ENCODE measurements around the gene ALLC.
"Not testable (repeated sequence)": the region's sequence is repeated elsewhere in the genome, so short reads cannot be mapped to it uniquely, and the experiment has no call there.

ALLC gene

DNA sequence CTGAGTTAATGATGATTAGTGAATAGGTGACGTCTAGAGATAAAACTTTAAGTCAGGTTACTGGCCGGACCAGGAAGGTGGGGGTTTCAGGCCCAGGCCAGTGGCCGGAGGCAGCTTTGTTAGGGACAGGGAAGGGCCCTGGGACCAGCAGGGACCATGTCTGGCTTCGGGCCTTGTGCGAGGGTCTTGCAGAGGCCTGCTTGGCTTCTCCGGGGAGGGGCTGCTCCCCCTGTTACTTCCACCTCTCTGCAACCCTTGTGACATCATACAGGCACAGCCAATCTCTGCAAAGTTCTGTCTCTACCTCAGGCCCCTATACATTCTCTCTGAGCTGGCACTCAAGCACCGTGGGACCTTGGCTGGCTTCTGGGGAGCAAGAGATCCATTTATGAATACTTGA, at the start of gene ALLC:
Gene ALLC (plus strand): TSS at position 320 of the 400 bp plus-strand sequence. CDS start 12,958 bp downstream, outside the sequence.
- no peak for DNase-seq

DNA sequence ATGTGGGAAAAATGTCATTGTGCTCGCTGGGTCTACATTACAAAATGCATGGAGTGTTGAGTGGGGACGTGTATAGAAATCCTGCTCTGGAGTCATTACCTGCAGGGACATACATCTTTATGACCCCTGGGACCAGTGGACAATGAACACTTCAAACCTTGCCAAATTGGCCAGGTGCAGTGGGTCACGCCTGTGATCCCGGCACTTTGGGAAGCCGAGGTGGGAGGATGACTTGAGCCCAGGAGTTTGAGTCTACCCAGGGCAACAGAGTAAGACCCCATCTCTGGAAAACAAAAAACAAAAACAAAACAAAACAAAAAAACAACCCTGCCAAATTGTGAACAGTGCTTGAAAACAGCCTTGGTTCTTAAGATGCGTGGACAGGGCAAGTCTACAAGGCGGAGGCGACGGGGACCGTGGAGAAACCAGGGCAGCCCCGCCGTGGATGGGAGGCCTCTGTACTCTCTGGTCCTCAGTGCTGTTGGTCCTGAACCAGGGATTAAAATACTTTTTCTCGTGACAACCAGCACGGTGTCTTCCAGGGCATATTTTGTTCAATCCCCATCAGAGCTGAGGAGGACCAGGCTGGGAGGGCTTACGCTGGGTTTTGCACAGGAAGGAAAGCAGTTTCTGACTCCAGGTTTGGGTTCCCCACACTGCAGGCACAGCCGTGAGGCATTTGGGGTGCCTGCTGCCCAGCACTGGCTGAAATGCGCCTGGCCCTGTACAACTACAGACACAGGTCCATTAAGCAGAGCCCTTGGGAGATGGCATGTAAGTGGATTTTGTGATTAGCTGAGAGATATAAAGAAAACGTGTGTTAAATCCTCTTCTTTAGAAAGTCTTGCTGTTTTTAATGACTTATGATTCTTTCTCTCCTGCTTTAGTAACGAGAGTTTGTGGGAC, 49.4 kb upstream of the ALLC start:
- DNase-seq = peak; percentile 35

DNA sequence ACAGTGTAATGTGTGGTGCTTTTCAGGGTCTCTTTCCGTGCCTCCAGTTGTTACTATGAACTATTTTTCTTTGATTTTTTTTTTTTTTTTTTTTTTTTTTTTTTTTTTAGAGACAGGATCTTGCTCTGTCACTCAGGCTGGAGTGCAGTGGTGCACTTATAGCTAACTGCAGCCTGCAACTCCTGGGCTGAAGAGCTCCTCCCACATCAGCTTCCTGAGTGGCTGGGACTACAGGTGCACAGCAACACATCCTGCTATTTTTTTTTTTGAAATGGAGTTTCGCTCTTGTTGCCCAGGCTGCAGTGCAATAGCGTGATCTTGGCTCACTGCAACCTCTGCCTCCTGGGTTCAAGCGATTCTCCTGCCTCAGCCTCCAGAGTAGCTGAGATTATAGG, 48.7 kb upstream of the ALLC start:
- DNase-seq = peak; percentile 84

DNA sequence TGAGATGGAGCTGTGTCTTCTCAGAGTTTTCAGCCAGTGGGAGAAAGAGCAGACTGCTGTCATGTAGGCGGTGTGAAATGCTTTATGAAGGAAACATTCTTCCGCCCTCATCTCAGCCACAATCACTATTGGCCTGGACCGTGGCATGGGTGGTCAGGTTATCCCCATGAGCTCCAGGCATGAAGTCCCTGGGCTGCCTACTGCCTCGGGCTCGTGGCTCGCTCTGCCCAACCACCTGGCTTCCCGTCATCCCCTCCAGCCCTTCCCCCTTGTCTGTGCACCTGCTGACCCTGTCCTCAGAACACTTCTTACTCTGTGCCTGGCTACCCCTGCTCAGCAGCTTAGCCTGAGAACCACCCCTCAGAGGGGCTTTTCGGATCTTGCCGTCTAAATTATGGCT, 47.6 kb upstream of the ALLC start:
- DNase-seq = no peak

DNA sequence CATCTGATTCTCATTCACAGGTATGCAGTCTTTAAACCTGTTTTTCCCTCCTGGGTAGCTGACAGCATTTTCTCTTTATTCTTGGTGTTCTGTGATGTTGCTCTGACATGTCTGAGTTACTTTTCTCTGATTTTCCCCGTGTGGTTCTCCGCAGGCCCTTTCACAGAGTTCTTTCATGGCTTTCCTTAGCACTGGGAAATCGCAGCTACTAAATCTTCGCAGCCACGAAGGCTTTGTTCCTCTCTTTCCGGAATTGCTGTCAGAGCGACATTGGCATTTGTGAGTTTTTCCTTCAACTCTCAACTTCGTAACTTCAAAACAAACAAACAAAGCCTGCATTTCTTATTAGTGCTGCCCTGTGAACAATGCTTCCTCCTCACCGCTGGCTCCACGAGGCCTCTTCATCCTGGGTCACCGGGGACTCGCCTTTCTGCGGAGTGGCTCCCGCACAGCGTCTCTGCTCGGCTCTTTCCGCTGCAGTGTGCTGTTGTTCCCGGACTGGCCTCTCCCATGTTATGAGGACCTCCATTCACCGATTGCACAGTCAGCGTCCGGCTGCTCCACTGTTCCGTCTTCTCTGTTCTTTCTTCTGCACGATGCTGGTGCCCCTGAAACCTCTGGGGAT, 47.0 kb upstream of the ALLC start:
- DNase-seq = no peak

DNA sequence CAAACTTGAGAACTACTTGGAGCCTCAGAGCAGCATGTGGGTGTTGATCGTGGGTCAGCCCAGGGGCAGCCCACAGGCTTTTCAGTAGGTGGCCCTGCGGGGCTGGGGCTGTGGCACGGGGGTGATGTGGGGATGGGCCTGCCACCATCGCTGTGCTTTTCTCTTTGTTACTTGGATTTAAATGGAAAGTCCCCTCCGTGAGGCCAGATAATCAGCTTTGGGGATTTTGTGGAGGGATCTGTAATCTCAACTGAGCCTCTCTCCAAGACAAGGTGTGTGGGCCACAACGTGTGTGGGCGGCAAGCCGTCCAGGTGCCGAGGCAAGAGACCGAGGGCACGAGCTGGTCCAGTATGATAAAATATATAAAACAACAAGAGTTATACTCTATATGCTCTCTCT, 46.4 kb upstream of the ALLC start:
- DNase-seq = no peak

DNA sequence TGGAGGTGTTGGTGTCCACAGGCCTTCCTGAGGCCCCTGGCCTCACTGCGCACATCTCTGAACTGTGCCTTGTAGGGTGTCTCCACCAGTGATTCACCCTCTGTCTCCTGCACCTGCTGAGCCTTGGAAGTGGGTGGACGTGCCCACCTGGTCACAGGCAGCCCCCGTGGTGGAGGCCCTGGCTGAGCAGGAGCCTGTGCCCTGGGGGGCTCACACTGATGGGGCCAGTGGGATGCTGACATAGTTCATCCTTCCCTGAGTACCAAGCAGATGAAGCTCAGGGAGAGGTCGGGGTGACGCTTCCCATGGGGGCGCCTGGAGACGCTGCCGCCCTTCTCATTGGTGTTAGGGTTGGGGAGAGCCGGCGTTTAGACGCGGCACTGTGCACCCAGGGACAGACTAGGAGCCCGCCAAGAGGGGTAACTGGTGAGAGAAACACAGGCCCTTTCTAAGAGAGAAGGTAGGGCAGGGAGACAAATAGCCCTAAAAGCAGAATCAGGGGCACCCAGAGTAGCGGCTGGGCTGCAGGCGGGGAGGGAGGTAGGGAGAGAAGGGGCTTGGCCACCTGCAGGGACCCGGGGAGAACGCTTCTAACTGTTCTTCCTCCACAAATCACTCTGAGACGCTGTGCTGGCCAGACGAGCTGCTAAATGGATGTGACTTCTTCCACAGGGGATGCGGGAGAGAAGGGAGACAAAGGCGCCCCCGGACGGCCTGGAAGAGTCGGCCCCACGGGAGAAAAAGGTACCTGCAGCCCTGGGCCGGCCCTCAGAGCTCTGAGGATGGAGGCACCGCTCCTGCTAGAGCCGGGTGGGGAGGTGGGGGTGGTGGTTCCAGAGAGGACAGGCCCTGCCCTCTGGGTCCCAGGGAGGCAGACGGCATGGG, 45.1 kb upstream of the ALLC start:
- DNase-seq = no peak

DNA sequence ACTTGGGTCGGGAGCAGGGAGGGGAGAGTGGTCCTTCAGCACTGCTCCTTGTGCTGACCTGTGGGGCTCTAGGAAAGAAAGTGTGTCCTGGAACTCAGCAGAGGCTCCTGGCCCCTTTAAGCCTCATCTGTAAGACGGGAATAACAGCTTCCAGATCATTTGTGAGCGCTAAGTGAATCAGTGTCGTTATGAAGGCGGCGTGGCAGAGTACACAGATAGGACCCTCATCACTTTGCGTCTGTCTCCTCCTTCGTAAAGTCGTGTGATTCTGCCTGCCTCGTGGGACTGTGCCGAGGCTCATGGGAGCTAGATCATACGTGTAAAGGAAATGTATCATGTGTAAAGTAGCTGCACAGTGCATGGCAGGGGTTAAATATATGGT, 44.5 kb upstream of the ALLC start:
- DNase-seq = no peak

DNA sequence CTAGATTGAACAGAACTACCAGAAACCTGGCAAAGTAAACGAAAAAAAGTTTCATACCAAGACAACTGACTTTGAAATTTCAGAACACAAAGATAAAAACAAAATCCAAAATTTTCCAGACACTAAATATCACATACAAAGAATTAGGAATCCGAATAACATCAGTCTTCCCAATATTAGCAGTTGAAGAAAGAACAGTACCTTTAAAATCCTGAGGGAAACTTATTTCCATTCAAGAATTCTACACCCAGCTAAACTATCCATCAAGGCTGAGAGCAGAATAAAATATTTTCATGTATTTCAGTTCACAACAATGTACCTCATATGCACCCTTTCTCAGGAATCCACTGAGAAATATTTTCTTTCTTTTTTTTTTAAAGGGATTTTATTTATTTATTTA, 43.3 kb upstream of the ALLC start:
- not testable (repeated sequence) for DNase-seq

DNA sequence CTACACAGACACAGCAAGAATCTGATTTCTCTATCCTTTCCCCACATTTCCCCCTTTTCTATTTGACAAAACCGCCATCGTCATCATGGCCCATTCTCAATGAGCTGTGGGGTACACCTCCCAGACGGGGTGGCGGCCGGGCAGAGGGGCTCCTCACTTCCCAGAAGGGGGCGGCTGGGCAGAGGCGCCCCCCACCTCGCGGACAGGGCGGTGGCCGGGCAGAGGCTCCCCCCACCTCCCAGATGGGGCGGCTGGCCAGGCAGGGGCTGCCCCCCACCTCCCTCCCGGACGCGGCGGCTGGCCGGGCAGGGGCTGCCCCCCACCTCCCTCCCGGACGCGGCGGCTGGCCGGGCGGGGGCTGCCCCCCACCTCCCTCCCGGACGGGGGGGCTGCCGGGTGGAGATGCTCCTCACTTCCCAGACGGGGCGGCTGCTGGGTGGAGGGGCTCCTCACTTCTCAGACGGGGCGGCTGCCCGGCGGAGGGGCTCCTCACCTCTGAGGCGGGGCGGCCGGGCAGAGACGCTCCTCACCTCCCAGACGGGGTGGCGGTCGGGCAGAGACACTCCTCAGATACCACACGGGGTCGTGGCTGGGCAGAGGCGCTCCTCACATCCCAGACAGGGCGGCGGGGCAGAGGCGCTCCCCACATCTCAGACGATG, 42.3 kb upstream of the ALLC start:
- DNase-seq = not testable (repeated sequence)

DNA sequence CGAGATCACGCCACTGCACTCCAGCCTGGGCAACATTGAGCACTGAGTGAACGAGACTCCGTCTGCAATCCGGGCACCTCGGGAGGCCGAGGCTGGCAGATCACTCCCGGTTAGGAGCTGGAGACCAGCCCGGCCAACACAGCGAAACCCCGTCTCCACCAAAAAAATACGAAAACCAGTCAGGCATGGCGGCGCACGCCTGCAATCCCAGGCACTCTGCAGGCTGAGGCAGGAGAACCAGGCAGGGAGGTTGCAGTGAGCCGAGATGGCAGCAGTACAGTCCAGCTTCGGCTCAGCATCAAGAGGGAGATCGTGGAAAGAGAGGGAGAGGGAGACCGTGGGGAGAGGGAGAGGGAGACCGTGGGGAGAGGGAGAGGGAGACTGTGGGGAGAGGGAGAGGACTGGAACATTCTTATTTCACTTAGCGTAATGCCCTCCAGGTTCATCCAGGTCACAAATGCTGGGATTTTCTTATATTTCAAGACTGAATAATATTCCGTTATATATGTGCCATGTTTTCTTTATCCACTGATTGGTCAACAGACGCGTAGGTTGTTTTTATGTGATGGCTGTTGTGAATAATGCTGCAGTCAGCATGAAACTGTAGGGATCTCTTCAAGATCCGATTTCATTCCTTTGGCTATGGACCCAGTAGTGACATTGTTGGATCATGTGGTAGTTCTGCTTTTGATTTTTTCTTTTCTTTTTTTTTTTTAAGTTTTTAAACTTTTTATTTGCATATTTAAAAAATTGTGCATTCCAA, 41.4 kb upstream of the ALLC start:
- DNase-seq = not testable (repeated sequence)

DNA sequence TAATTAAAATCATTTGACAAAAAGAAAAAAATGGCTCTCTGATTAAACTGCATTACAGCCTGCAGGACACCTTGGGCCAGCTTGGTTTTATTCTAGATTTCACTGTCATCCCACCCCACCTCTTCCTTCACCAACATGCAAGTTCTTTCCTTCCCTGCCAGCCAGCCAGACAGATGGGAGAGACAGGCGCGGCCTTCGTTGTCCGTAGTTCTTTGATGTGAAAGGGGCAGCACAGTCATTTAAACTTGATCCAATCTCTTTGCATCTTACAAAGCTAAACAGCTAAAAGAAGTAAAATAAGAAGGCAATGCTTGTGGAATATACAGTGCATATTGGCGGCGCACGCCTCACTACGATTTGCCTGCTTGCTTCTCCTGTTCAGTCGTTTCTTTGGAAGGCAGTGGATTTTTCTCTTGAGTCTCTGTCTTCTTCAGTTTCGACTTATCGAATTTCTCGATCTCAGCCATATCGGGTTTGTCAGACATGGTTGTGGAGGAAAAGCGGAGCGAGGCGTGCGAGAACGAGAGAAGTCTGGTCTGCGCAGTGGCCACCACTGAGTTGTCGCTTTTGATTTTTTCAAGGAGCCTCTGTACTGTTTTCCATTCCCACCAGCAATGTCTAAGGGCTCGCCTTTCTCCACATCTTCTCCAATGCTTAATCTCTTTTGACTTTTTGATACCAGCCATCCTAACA, 40.7 kb upstream of the ALLC start:
- DNase-seq = no peak

DNA sequence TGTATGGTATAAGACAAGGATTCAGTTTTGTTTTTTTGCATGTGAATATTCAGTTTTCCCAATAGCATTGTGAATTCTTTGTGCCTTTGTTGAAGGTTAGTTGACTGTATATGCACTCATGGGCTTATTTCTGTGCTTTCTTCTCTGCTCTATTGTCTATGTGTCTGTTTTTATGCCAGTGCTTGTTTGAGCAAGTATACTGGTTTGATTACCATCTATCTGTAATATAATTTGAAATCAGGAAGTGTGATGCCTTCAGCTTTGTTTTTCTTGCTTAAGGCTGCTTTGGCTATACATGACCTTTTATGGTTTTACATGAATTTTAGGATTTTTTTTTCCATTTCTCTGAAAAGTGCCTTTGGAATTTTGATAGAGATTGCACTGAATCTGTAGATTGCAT, 39.6 kb upstream of the ALLC start:
- no peak for DNase-seq

DNA sequence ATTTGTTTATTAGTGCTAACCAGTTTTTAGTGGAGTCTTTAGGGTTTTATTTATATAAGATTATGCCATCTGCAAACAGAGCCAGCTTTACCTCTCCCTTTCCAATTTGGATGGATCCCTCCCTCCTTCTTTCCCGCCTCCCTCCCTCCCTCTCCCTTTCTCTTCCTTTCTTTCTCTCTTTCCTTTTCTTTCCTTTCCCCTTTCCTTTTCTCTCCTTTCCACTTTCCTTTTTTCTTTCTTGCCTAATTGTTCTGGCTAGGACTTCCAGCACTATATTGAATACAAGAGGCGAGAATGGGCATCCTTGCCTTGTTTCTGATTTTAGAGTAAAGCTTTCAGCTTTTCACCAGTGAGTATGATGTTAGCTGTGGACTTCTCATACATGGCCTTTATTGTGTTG, 39.0 kb upstream of the ALLC start:
- no peak for DNase-seq

DNA sequence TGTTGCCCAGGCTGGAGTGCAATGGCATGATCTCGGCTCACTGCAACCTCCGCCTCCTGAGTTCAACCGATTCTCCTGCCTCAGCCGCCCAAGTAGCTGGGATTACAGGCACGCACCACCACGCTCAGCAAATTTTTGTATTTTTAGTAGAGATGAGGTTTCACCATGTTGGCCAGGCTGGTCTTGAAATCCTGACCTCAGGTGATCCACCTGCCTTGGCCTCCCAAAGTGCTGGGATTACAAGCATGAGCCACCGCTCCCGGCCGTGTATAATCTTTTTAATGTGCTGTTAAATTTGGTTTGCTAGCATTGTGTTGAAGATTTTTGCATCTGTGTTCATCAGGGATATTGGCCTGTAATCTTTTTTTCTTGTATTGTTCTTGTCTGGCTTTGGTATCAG, 38.3 kb upstream of the ALLC start:
- not testable (repeated sequence) for DNase-seq

DNA sequence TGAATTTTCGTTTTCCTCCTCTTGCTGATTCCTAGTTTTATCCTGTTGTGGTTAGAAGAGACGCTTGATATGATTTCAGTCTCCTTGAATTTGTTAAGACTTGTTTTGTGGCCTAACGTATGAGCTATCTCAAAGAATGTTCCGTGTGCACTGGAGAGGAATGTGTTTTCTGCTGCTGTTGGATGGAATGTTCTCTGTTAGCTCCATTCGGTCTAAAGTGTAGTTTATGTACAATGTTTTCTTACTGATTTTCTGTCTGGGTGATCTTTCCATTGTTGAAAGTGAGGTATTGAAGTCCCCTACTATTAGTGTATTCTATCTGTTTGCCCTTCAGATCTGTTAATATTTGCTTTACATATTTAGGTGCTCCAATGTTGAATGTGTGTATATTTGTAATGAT, 37.2 kb upstream of the ALLC start:
- no peak for DNase-seq

DNA sequence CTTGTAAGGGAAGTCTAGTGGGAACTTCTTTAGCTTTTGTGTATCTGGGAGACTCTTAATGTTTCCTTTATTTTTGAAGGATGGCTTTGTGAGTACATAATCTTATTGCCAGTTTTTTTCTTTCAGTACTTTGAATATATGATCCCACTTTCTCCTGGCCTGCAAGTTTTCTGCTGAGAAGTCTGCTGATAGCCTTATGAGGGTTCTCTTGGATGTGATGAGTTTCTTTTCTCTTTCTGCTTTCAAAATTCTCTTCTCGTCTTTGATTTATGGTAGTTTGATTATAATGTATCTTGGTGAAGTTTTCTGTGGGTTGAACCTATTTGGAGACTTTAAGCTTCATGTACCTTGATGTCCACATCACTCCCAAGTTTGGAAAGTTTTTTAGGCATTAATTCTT, 35.0 kb upstream of the ALLC start:
- no peak for DNase-seq

DNA sequence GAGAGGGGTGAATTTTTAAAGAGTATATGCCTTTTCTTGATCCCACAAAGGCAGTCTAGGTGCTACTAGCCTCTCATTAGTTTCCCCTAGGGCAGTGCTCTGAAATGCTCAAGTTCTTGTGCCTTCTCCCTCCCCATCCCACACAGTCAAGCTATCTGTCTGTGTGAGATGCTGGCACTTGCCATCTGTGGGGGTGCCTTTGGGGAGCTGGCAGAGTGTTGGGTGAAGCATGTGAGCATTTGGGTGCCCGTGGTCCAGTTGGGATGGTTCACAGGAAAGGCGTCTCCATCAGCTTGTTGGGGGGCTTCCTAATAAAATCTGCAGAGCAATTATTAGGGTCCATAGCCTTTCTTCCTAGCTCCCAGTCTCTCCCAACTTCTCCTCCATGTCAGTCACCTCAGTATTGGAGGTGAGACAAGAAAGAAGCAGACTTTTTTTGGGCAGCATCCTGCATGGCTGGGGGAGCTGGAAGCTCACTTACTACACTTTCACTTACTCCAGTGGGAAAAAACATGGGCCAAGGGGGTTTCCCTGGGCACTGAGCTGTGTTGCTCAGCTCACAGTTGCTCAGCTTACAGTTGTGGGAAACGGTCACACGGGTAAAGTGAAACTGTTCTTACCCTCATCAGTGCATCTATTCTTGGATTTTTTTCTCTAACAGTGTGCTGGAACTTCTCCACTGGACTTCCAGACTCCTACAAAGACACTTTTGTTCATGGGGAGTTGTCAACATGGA, 33.8 kb upstream of the ALLC start:
- no peak for DNase-seq

DNA sequence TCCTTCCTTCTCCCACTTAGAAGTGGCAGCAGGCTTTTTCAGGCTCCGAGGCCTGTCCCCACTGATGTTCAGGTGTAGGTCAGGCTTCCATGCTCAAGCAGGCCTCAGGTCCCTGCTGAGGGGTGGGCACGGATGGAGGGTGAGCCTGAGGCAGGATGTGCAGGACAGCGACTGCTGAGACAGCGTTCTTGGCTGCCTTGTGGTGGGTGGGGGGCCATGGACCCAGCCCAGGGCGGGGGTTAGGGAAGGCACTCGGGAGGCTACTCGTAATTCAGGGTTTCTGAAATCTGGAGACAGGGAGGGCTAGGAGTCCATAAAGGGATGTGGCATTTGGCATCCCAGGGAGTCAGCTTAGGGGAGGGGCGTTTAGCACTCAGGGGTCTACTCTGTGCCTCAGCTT, 32.8 kb upstream of the ALLC start:
- DNase-seq = no peak

DNA sequence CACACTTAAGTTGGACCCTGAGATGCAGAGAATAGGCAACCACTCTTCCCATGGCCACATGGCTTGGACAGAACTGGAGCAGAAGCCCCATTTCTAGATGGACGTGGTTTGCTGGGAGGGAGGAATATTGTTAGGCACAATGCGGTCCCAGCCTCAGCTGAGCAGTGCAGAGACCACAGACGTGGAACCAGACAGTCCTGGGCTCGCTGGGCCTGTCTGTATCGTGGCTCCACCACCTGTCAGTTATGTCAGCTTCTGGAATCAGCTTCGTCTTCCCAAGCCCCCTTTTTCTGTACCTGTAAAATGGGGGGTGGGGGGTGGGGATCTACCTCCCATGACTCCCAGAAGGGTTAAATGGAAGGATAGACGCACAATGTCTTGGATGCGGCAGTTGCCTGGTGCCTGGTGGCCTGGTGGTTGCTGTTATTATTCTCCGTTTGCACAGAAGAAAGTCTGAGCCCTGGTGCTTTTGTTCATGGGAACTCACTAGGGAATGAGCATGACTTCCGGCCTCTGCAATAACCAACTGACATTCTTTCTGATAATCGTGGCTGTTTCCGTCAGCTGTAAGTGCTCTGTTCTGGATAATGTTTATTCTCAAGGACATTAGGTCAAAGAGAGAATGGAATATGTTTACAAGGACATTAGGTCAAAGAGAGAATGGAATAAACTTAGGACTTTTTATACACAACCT, 31.7 kb upstream of the ALLC start:
- DNase-seq = no peak

All from NCI-H774 (cell line).